ENCODE measurements around the gene CAPNS1. TPM values are rescaled to one million over a fixed set of nuclear protein-coding genes. Genes with fewer than 3 reads are reported as not detected.

CAPNS1 gene
- total and polyA plus RNA-seq, 2 of the 13 experiments (the other 11 are each of a cell fraction or from before 2014, with no cell fraction given), result 322 to 526 TPM

GRCh38 chr19:36120092-36120983, 19.5 kb upstream of the CAPNS1 start (continued):
- TF ChIP-seq, protein P1, sequence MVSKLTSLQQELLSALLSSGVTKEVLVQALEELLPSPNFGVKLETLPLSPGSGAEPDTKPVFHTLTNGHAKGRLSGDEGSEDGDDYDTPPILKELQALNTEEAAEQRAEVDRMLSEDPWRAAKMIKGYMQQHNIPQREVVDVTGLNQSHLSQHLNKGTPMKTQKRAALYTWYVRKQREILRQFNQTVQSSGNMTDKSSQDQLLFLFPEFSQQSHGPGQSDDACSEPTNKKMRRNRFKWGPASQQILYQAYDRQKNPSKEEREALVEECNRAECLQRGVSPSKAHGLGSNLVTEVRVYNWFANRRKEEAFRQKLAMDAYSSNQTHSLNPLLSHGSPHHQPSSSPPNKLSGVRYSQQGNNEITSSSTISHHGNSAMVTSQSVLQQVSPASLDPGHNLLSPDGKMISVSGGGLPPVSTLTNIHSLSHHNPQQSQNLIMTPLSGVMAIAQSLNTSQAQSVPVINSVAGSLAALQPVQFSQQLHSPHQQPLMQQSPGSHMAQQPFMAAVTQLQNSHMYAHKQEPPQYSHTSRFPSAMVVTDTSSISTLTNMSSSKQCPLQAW (CRISPR knock-in tag; IDR thresholded peaks at IDR 0.05), result peak; percentile 82; the same call in 1 of the 2 replicates
- TF ChIP-seq ZNF704 (CRISPR knock-in tag; IDR thresholded peaks at IDR 0.05; ENCODE audit: borderline replicate concordance) (0 out of 2 replicates have a peak, but pooled peaks have one; percentile 28), IRF2 (CRISPR knock-in tag; IDR thresholded peaks at IDR 0.05) (peak; percentile 83), ZC3H4 (CRISPR knock-in tag; IDR thresholded peaks at IDR 0.05; ENCODE audit: borderline replicate concordance) (no peak), ZNF275 (CRISPR knock-in tag; IDR thresholded peaks at IDR 0.05; ENCODE audit: borderline replicate concordance) (0 out of 2 replicates have a peak, but pooled peaks have one; percentile 36), NFYB (CRISPR knock-in tag; IDR thresholded peaks at IDR 0.05) (peak; percentile 74), POGZ (CRISPR knock-in tag; IDR thresholded peaks at IDR 0.05) (peak; percentile 57; the same call in 1 of the 2 replicates), MAX (IDR thresholded peaks at IDR 0.05) (peak; percentile 86), KIAA2018 (CRISPR knock-in tag; IDR thresholded peaks at IDR 0.05; ENCODE audit: borderline replicate concordance) (0 out of 2 replicates have a peak, but pooled peaks have one; percentile 58), SOX13 (IDR thresholded peaks at IDR 0.05) (peak; percentile 76; the same call in 1 of the 2 replicates), SOX13 (CRISPR knock-in tag; conservative IDR thresholded peaks at IDR 0.05 in 1 of 2, IDR thresholded peaks at IDR 0.05 in 1 of 2) (peak in 1 of 2 experiments; percentile 93; a peak in 2 of 4 replicates), TARDBP (CRISPR knock-in tag; IDR thresholded peaks at IDR 0.05) (peak; percentile 90), KDM5B (CRISPR knock-in tag; IDR thresholded peaks at IDR 0.05; ENCODE audit: borderline replicate concordance) (peak; percentile 29; the same call in 1 of the 2 replicates), REL (CRISPR knock-in tag; conservative IDR thresholded peaks at IDR 0.05) (0 out of 2 replicates have a peak, but pooled peaks have one; percentile 53)

All from HepG2 (cell line).